ENCODE data around the gene CAB39.
A peak's percentile ranks its signal among the peaks of the same experiment; 100 is the strongest.

The CAB39 gene

DNA sequence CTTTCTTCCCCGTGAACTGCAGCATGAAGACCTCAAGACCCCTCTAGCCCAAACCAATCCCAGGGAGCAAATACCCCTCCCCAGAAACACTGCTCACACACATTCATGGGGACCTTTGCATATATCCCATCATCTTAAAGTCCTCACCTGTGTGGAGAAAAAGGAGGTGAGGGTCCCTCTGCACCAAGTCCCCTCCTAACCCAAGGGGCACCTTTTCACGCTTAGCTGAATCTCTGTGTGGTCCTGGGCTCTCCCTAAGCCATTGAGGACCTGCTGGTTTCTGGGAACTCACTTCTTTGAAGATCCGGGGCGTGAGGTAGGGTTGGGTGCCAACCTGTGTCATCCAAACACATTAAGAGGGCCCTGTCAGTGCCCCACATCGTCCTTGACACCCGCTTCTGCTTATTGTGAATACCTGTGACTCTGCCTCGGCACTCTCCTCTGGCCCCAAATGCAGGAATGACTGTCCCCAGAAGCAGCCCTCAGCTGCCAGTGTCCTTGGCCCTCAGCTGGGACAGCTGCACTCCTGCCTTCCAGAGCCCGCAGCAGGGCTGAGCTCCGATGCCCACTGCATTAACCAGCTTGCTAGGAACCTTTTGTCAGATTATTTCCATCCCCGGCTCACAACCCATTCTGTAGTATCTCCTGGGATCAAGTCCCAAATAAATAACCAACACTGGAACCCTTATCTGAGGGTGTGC, 110.8 kb downstream of the CAB39 start:
- DNase-seq = peak; percentile 60

GRCh38 chr2:230824406-230824978, 111.8 kb downstream of the CAB39 start:
- peak; percentile 76 for DNase-seq

GRCh38 chr2:230825354-230825753, 112.7 kb downstream of the CAB39 start:
- no peak for DNase-seq

- DNase-seq = peak; percentile 63
Observed at GRCh38 chr2:230827774-230828271, 115.2 kb downstream of the CAB39 start.

GRCh38 chr2:230828272-230828961, 115.8 kb downstream of the CAB39 start:
- DNase-seq = peak; percentile 66

DNA sequence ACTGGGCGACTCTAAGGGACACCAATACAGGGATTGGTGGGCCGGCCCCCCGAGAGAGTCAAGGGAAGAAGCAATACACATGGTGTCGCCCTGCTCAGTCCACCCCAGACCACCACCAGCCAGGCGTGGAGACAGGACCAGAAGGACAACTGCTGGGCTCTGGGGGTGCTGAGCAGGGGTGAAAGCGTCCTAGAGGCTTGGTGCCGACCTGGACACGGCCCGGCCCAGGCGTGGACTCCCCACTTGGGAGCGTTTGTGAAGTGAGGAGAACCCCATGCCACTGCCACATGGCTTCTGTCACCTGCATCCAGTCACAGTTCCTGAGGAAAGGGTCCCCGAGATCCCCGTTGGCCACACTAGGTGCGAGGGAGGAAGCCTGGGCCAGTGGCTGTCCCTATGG, 116.7 kb downstream of the CAB39 start:
- peak; percentile 55 for DNase-seq

DNA sequence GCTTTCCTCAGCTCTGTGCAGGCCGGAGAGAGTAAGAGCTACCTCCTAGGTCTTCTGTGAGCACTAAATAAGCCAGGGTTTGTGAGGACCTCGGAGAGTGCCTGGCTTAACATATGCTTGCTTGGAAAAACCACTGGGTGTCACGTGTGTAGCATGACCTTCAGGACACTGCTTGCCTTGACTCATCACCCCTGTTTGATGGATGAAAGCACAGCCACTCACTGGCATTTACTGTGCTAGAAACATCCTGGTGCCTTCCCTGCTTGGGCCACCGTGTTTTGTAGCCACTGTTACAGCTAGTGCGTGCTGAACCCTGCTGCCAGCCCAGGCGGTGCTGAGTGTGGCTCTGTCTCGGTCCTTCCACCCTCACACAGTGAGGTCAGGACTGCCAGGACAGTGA, 117.3 kb downstream of the CAB39 start:
- peak; percentile 51 for DNase-seq

DNA sequence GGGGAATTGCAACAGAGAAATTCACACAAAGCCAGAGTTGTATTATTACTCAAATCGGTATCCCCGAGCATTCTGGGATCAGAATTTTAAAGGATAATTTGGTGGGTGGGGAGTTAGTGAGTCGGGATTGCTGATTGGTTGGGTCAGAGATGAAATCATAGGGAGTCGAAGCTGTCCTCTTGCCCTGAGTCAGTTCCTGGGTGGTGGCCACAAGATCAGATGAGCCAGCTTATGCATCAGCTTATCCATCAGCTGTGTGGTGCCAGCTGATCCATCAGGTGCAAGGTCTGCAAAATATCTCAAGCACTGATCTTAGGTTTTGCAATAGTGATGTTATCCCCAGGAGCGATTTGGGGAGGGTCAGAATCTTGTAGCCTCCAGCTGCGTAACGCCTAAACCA, 117.8 kb downstream of the CAB39 start:
- DNase-seq = no peak

- no peak for DNase-seq
Observed at GRCh38 chr2:230840301-230840700, 127.7 kb downstream of the CAB39 start.

DNA sequence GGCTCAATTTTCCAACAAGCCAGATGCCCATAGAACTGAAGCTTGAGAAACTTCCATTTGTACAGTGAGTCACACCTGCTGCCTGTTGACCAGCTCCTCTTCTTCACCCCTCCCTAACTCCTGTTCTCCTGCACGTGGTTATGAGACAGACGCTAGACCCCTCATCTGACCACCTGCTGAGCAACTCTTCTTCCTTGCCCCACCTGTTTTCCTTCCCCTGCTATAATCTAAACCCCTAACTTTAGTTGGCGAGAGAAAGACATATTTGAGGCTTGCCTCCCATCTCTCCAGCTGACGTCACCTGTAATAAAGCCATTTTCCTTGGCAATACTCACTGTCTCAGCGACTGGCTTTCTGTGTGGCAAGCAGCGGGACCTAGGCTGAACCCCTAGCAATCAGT, 129.8 kb downstream of the CAB39 start:
- DNase-seq = no peak

GRCh38 chr2:230843132-230843531, 130.5 kb downstream of the CAB39 start:
- no peak for DNase-seq

GRCh38 chr2:230846360-230846759, 133.7 kb downstream of the CAB39 start:
- no peak for DNase-seq

GRCh38 chr2:230847883-230848388, 135.3 kb downstream of the CAB39 start:
- DNase-seq = peak; percentile 98

- DNase-seq = peak; percentile 91
Observed at GRCh38 chr2:230849633-230850357, 137.2 kb downstream of the CAB39 start.

GRCh38 chr2:230850358-230850658, 137.7 kb downstream of the CAB39 start:
- peak; percentile 49 for DNase-seq

DNA sequence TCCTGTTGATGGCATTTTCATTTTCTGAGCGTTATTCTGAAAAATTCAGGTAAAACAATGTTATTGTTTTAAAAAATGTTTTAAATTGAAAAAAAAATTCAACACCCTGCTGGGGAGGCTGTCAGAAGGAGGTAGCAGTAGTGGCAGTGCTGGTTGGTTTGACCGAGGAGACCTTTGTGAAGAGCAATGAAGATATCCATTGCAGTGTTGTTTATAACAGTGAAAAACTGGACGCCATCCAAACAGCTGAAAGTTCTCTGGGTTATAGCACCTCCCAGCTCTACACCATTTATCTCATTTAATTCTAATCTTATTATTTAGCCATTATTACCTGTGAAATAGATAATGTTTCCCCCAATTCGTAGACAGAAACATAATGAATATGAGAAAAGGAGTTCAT, 139.5 kb downstream of the CAB39 start:
- no peak for DNase-seq

DNA sequence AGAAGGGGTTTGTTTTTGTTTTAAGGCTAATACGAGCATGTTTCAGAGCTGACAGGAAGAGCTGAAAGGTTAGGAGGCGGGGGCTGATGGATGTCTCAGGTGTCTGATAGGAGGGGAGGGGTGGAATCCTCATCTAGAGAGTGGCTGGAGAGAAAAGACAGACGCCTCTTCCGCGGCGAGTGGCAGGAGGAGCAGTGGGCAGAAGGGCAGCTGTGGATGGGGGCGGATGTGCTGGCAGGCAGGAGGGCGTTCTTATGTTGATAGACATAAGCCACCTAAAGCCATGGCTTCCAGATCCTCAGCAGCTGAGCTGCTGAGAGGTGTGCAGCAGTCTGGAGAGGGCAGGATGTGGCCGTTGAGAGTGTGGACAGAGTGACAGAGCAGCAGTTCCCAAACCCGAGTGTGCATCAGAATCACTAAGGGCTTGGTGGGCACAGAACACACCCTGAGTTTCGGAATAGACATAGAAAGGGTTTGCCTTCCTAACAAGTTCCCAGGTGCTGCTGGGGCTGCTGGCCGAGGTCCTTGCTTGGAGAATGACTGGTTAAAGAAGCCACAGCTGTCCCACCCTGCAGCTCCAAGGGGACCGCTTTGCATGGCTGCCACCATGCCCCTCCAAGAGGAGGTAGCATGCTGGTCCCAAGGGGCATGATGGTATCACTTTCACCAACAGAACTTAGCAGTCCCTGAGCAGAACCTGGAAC, 149.1 kb downstream of the CAB39 start:
- peak; percentile 56 for DNase-seq

GRCh38 chr2:230862292-230862691, 149.7 kb downstream of the CAB39 start:
- DNase-seq = peak; percentile 54

GRCh38 chr2:230863031-230863430, 150.4 kb downstream of the CAB39 start:
- DNase-seq = peak; percentile 53

DNA sequence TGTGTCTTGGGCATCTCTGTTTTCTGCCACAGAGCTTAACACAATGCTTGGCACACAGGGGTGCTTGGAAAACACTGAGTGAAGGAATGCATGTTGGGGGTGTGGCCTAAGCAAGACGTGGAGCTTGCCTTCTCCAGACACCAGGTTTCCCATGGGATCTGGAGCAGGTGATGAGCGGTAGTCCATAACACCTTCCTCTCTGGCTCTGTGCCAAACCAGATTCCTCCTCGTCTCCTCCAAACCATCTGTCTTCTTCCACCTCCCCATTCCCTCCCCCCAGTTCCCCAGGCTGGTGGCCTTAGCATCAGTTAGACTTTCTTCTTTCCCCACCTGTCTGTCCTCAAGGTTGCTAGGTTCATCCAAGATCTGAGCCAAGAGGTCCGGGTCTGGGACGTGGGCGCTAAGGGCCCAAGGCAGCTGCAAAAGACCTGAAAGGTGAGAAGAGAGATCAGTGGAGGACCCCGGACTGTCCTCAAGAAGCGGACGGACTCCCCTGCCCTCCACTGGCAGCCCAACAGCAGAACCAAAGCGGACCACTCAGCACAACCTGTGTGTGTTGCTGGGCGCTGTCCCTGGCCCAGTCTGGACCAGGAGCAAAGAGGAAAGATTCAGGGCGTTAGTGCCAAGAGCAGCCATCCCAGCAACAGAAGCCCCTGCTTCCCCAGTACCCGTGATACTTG, 150.9 kb downstream of the CAB39 start:
- no peak for DNase-seq

DNA sequence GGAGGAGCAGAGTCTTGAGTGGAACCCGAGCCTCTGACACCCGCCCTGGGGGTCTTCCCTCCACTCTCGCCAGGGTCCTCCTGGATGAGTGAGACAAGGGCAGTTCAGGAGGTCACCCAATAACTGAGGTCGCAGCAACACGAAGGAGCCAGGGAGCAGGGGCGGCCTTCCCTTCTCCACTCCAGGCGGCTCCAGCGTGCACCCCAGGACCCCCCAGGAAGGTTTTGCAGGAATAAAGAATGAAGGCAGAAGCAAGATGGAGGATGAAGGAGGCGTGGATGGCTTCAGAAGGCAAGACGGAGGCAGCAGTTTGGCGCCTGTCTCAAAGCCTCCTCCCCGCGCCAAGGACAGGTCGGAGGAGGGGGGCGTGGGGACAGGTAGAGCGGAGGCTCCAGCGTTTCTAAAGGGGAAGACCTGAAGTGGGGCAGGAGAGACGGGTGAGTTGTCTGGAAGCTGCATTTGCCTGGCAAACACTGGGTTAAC, 151.5 kb downstream of the CAB39 start:
- DNase-seq = no peak
